GM23338 (cell line): ENCODE measurements around the gene GOLGA8N.

ENCODE experiments used
- ZNF114 ChIP-seq: fragments of 250-450 bp; sonication (Bioruptor Pico); IDR thresholded peaks from 2 replicates; pipeline ENCODE4 v1.5.0; 2020; ENCODE audit warnings: mild to moderate bottlenecking, moderate library complexity
- TF ChIP-seq, protein P1 (sequence below), 2 experiments: fragments of 200-600 bp in 1 of 2; sonication (generic) in 1 of 2; conservative IDR thresholded peaks; 2 replicates each; pipeline versions ENCODE4 v1.5.1 to v1.6.1; 2016 to 2017; ENCODE audit warnings: antibody characterized with exemption in 2 of 2, low read depth in 2 of 2, mild to moderate bottlenecking in 2 of 2, moderate library complexity in 1 of 2

GRCh38 chr15:32651229-32651837 is 58.1 kb downstream of the GOLGA8N start:
- TF ChIP-seq ZNF114 (CRISPR knock-in tag) = no peak
- TF ChIP-seq, protein P1, sequence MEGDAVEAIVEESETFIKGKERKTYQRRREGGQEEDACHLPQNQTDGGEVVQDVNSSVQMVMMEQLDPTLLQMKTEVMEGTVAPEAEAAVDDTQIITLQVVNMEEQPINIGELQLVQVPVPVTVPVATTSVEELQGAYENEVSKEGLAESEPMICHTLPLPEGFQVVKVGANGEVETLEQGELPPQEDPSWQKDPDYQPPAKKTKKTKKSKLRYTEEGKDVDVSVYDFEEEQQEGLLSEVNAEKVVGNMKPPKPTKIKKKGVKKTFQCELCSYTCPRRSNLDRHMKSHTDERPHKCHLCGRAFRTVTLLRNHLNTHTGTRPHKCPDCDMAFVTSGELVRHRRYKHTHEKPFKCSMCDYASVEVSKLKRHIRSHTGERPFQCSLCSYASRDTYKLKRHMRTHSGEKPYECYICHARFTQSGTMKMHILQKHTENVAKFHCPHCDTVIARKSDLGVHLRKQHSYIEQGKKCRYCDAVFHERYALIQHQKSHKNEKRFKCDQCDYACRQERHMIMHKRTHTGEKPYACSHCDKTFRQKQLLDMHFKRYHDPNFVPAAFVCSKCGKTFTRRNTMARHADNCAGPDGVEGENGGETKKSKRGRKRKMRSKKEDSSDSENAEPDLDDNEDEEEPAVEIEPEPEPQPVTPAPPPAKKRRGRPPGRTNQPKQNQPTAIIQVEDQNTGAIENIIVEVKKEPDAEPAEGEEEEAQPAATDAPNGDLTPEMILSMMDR (conservative IDR thresholded peaks at IDR 0.05; ENCODE audit: low read depth in 2 of 2) = peak; percentile 94 to 96
